ENCODE results near the gene CWC27. TPM values are rescaled to one million over a fixed set of nuclear protein-coding genes. Genes with fewer than 3 reads are reported as not detected.
"Not testable (repeated sequence)": the region's sequence is repeated elsewhere in the genome, so short reads cannot be mapped to it uniquely, and the experiment has no call there.

Gene CWC27
- polyA plus RNA-seq, 1 of the 3 experiments (the other 2 are of a cell fraction) = 6.6 TPM

- no peak overlapping the region for H3K9ac ChIP-seq
- H3K4me1 ChIP-seq (ENCODE audit: control insufficient read depth in 1 of 2, insufficient read depth in 2 of 2, low read depth in 1 of 2, low read length in 1 of 2) = no peaks in the 10 kb centered on the region
- no peak overlapping the region for H3K4me3 ChIP-seq (ENCODE audit: low read depth in 2 of 2, low read length in 1 of 2)
- peaks cover 0 to 8% of the 10 kb centered on the region in 2 experiments for H3K36me3 ChIP-seq (replicated peaks in 1 of 2; ENCODE audit: control insufficient read depth in 1 of 2, insufficient read depth in 2 of 2, low read length in 1 of 2)
- DNase-seq = no peak
- CTCF ChIA-PET = no interaction called here
- H3F3A ChIP-seq (replicated peaks; ENCODE audit: insufficient read depth) = peaks cover 10% of the 10 kb centered on the region
- no peaks in the 10 kb centered on the region for H4K20me1 ChIP-seq (ENCODE audit: insufficient read depth)
- POLR2A ChIA-PET = no interaction called here
- 98% methylated on average over 2 of the region's 2 CpGs for WGBS (ENCODE audit: low lambda C conversion rate)
- TF ChIP-seq RAD21 (IDR thresholded peaks at IDR 0.05; ENCODE audit: low read length) = no peak
- TF ChIP-seq MAX (IDR thresholded peaks at IDR 0.05; ENCODE audit: low read depth) = no peak
- TF ChIP-seq CTCF (IDR thresholded peaks at IDR 0.05) = no peak
- no peaks in the 10 kb centered on the region for H3K27me3 ChIP-seq (ENCODE audit: insufficient read depth)
- no peaks in the 10 kb centered on the region for H3K9me2 ChIP-seq
- no peak overlapping the region for H2AFZ ChIP-seq (ENCODE audit: low read depth)
- no peaks in the 10 kb centered on the region for H3K79me2 ChIP-seq (ENCODE audit: insufficient read depth)
- no peaks in the 10 kb centered on the region; the same call in 1 of the 2 replicates for H3K9me3 ChIP-seq
- H3K4me2 ChIP-seq = no peak overlapping the region
- H3K27ac ChIP-seq (ENCODE audit: low read depth in 2 of 2, low read length in 1 of 2) = no peak overlapping the region
These were observed 131.9 kb downstream of the CWC27 start for GRCh38 chr5:64900618-64901017.

- DNase-seq; CTCF ChIA-PET; H4K20me1 ChIP-seq (ENCODE audit: insufficient read depth); H3K4me1 ChIP-seq (ENCODE audit: control insufficient read depth in 1 of 2, insufficient read depth in 2 of 2, low read depth in 1 of 2, low read length in 1 of 2); H3K27ac ChIP-seq (ENCODE audit: low read depth in 2 of 2, low read length in 1 of 2); H3K4me3 ChIP-seq (ENCODE audit: low read depth in 2 of 2, low read length in 1 of 2); H3K9me3 ChIP-seq; POLR2A ChIA-PET; H3K9ac ChIP-seq; H3K4me2 ChIP-seq; H3F3A ChIP-seq (replicated peaks; ENCODE audit: insufficient read depth); H3K79me2 ChIP-seq (ENCODE audit: insufficient read depth); H2AFZ ChIP-seq (ENCODE audit: low read depth); H3K9me2 ChIP-seq; H3K27me3 ChIP-seq (ENCODE audit: insufficient read depth); H3K36me3 ChIP-seq (replicated peaks in 1 of 2; ENCODE audit: control insufficient read depth in 1 of 2, insufficient read depth in 2 of 2, low read length in 1 of 2): not testable (repeated sequence)
These were observed 138.7 kb downstream of the CWC27 start for GRCh38 chr5:64907399-64907798.

DNA sequence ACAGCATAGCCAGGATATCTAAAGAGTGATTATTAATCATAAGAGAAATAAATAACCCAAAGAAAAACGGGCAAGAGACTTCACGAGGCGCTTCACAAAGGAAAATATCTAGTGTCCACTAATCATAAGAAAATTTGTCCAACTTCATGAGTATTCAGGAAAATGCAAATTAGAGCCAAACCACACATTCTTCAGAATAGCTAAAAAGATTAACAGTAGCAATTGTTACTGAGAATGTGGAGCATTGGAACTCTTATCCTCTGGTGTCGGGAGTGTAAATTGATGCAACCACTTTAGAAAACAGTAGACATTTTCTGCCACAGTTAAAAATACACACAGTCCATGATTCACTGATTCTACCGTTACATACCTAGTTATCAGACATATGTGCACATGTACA lies 145.7 kb downstream of the CWC27 start:
- H3K4me2 ChIP-seq = no peak overlapping the region

More for the DNA sequence above, 145.7 kb downstream of the CWC27 start:
- Histone ChIP-seq H3K79me2 (ENCODE audit: insufficient read depth) (no peaks in the 10 kb centered on the region), H3K27ac (ENCODE audit: low read depth in 2 of 2, low read length in 1 of 2) (no peak overlapping the region), H3K27me3 (ENCODE audit: insufficient read depth) (no peaks in the 10 kb centered on the region), H2AFZ (ENCODE audit: low read depth) (no peak overlapping the region), H3F3A (replicated peaks; ENCODE audit: insufficient read depth) (no peaks in the 10 kb centered on the region), H3K9ac (no peak overlapping the region), H3K4me1 (ENCODE audit: control insufficient read depth in 1 of 2, insufficient read depth in 2 of 2, low read depth in 1 of 2, low read length in 1 of 2) (no peaks in the 10 kb centered on the region), H3K9me3 (0 out of 2 replicates have a peak, but pooled peaks cover 3% of the 10 kb centered on the region), H3K4me3 (ENCODE audit: low read depth in 2 of 2, low read length in 1 of 2) (no peak overlapping the region), H3K9me2 (no peaks in the 10 kb centered on the region), H4K20me1 (ENCODE audit: insufficient read depth) (no peaks in the 10 kb centered on the region), H3K36me3 (replicated peaks in 1 of 2; ENCODE audit: control insufficient read depth in 1 of 2, insufficient read depth in 2 of 2, low read length in 1 of 2) (peaks cover 0 to under 1% of the 10 kb centered on the region in 2 experiments)
- TF ChIP-seq ZBTB33 (IDR thresholded peaks at IDR 0.05; ENCODE audit: borderline replicate concordance, low read depth) (no peak), EP300 (IDR thresholded peaks at IDR 0.05; ENCODE audit: borderline replicate concordance in 1 of 2, low read depth in 1 of 2, low read length in 1 of 2) (no peak), YY1 (IDR thresholded peaks at IDR 0.05; ENCODE audit: low read depth) (no peak)
- TF ChIP-seq, protein P1, sequence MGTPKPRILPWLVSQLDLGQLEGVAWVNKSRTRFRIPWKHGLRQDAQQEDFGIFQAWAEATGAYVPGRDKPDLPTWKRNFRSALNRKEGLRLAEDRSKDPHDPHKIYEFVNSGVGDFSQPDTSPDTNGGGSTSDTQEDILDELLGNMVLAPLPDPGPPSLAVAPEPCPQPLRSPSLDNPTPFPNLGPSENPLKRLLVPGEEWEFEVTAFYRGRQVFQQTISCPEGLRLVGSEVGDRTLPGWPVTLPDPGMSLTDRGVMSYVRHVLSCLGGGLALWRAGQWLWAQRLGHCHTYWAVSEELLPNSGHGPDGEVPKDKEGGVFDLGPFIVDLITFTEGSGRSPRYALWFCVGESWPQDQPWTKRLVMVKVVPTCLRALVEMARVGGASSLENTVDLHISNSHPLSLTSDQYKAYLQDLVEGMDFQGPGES (IDR thresholded peaks at IDR 0.05; ENCODE audit: low read depth, low read length) = no peak
- 92% methylated on average over 5 of the region's 5 CpGs for WGBS (ENCODE audit: low lambda C conversion rate)
- POLR2A ChIA-PET = no interaction called here
- CTCF ChIA-PET = no interaction called here
- no peak for DNase-seq

Data from SK-N-SH (cell line).